Measurements from ENCODE around the gene CD38.

GRCh38 chr4:15753081-15753480, 25.0 kb upstream of the CD38 start:
- no peak for TF ChIP-seq CTCF (IDR thresholded peaks at IDR 0.05; ENCODE audit: poor library complexity)
- no peak for TF ChIP-seq EZH2phosphoT487 (IDR thresholded peaks at IDR 0.05; ENCODE audit: low read depth, severe bottlenecking, unreplicated experiment)
- no peak for TF ChIP-seq EZH2 (IDR thresholded peaks at IDR 0.05; ENCODE audit: borderline replicate concordance)
